DND-41 (cell line): ENCODE data around the gene TBC1D22A.

ENCODE experiments used
- EZH2 ChIP-seq: IDR thresholded peaks from 3 replicates; pipeline ENCODE4 v1.6.1; 2012; ENCODE audit warnings: borderline replicate concordance, low read depth, mild to moderate bottlenecking, moderate library complexity, low read length, inconsistent platforms; ENCODE audit not compliant: severe bottlenecking
- TF ChIP-seq, protein P1 (sequence below): IDR thresholded peaks from 2 replicates; pipeline ENCODE4 v1.5.1; 2012; ENCODE audit warnings: borderline replicate concordance, low read length, moderate library complexity, mild to moderate bottlenecking; ENCODE audit not compliant: poor library complexity, severe bottlenecking; ENCODE audit errors: extremely low read depth

DNA sequence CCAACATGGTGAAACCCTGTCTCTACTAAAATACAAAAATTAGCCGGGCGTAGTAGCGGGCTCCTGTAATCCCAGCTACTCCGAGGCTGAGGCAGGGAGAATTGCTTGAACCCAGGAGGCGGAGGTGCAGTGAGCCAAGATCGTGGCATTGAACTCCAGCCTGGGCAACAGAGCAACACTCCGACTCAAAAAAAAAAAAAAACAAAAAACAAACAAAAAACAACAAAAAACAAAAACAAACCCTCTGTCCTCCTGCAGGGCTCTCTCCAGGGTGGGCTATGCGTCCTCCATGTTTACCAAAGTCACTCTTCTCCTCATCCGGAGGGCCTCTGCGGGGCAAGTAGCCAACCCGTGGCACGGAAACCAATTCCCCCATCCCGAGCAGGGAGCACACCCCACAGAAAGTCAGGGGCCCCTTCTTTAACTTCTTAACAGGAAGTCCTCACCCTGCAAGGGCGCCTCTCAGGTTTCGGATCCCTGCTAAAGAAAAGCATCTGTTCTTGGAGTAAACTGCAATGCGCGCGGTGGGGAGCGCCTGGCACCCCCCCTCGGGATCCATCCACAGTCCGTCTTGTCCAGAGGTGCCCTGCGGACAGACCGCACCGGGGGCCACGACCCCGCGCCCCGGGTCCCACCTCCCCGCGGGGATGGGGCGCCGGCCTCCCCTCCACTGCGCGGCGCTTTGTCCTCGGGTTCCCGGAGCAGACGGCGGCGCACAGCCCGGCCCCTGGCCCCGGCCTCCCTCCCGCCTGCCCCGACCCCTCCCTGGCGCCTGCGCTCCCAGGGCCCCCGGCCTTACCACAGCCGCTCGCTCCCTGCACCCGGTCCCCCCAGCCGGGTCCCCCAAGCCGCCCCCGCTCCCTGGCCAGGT lies 25.1 kb upstream of the TBC1D22A start:
- TF ChIP-seq, protein P1, sequence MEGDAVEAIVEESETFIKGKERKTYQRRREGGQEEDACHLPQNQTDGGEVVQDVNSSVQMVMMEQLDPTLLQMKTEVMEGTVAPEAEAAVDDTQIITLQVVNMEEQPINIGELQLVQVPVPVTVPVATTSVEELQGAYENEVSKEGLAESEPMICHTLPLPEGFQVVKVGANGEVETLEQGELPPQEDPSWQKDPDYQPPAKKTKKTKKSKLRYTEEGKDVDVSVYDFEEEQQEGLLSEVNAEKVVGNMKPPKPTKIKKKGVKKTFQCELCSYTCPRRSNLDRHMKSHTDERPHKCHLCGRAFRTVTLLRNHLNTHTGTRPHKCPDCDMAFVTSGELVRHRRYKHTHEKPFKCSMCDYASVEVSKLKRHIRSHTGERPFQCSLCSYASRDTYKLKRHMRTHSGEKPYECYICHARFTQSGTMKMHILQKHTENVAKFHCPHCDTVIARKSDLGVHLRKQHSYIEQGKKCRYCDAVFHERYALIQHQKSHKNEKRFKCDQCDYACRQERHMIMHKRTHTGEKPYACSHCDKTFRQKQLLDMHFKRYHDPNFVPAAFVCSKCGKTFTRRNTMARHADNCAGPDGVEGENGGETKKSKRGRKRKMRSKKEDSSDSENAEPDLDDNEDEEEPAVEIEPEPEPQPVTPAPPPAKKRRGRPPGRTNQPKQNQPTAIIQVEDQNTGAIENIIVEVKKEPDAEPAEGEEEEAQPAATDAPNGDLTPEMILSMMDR = no peak
- TF ChIP-seq EZH2 = no peak
